PFSK-1 (cell line): Measurements from ENCODE around the gene USPL1.

Experiments
- POLR2AphosphoS5 ChIP-seq: IDR thresholded peaks from 2 replicates; pipeline ENCODE4 v1.6.1; 2012; ENCODE audit warnings: low read depth, mild to moderate bottlenecking, control low read depth, low read length, moderate library complexity
- TAF1 ChIP-seq: IDR thresholded peaks from 2 replicates; pipeline ENCODE4 v1.6.1; 2012; ENCODE audit warnings: low read length, control low read depth, borderline replicate concordance; ENCODE audit not compliant: insufficient read depth

DNA sequence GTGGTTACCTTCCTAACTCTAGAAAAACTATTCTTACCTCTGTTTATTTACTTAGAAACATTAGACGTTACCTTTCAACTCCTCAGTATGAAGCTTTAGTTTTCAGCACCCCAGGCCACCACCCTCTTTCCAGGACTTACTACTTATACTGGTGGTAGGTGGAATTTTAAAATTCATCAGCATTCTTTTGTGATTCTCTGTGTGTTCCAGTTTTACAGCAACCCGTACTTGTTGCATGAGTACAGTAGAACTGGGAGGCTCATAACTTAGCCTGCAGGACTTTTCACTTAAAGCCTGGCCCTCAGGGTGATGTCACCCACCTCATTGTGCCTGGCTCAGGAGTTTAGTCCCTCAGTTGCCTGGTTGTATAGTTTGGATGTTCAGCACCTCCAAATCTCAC lies 68.3 kb downstream of the USPL1 start:
- TF ChIP-seq TAF1 (no peak), POLR2AphosphoS5 (no peak)
